Transverse colon (tissue), 3 donors: ENCODE measurements around the gene CFAP99.

ENCODE experiments used
- POLR2A ChIP-seq: fragments of 450-650 bp; IDR thresholded peaks from one replicate; pipeline ENCODE4 v1.6.1; 2016; ENCODE audit warnings: antibody characterized with exemption, mild to moderate bottlenecking, moderate library complexity
- POLR2AphosphoS5 ChIP-seq, 3 donors: sonication (generic); formaldehyde crosslinking; IDR thresholded peaks; one replicate each; pipeline ENCODE4 v1.6.1; 2016; ENCODE audit warnings: antibody characterized with exemption in 3 of 3

GRCh38 chr4:2393353-2394270, 25.1 kb upstream of the CFAP99 start:
- TF ChIP-seq POLR2AphosphoS5 (IDR thresholded peaks at IDR 0.05) (no peak), POLR2A (no peak)
